ENCODE results near the gene GOLGA6A. TPM values are rescaled to one million over a fixed set of nuclear protein-coding genes. Genes with fewer than 3 reads are reported as not detected.
A peak's percentile ranks its signal among the peaks of the same experiment; 100 is the strongest.
"Not testable (repeated sequence)": the region's sequence is repeated elsewhere in the genome, so short reads cannot be mapped to it uniquely, and the experiment has no call there.

Gene GOLGA6A
- total and polyA plus RNA-seq, 3 experiments from 2014 or later: 0.07 TPM; not detected in 2

GRCh38 chr15:74121858-74122257 lies 39.5 kb upstream of the GOLGA6A start:
- ChIA-PET CTCF (no interaction called here), POLR2A (no interaction called here)
- H3K4me3 Mint-ChIP-seq: no peak overlapping the region
- peaks cover 30 to 74% of the 10 kb centered on the region in 2 donors for H3K27me3 Mint-ChIP-seq
- H3K9me3 Mint-ChIP-seq: peaks cover 0 to 10% (median 0%) of the 10 kb centered on the region in 5 donors
- H3K9me3 ChIP-seq (ENCODE audit: low read length): no peaks in the 10 kb centered on the region
- H3K27ac Mint-ChIP-seq: no peak overlapping the region
- no peak overlapping the region for H3K27ac ChIP-seq (ENCODE audit: low read depth, low read length)
- no peaks in the 10 kb centered on the region for H3K4me1 ChIP-seq (ENCODE audit: insufficient read depth, low read length)
- H3K27me3 ChIP-seq (ENCODE audit: insufficient read depth, low read length, poor library complexity, severe bottlenecking): peaks cover 5% of the 10 kb centered on the region
- no peaks in the 10 kb centered on the region for H3K36me3 Mint-ChIP-seq
- H3K4me1 Mint-ChIP-seq: no peaks in the 10 kb centered on the region
- H3K36me3 ChIP-seq (ENCODE audit: insufficient read depth, low read length): no peaks in the 10 kb centered on the region
- no peak overlapping the region for H3K4me3 ChIP-seq (ENCODE audit: low read length)
- DNase-seq: no peak

- peaks cover 5% of the 10 kb centered on the region for H3K27me3 ChIP-seq (ENCODE audit: insufficient read depth, low read length, poor library complexity, severe bottlenecking)
- H3K27ac ChIP-seq (ENCODE audit: low read depth, low read length): no peak overlapping the region
- ChIA-PET POLR2A (no interaction called here), CTCF (interaction anchor here (0.7 kb wide), 1 partner anchor 704 kb away, joined by 3 read pairs; no protein-coding TSS in a partner anchor)
- no peak for DNase-seq
- no peaks in the 10 kb centered on the region for H3K4me1 Mint-ChIP-seq
- H3K9me3 ChIP-seq (ENCODE audit: low read length): no peaks in the 10 kb centered on the region
- H3K4me3 ChIP-seq (ENCODE audit: low read length): no peak overlapping the region
- H3K4me3 Mint-ChIP-seq: no peak overlapping the region
- peaks cover 28 to 69% of the 10 kb centered on the region in 2 donors for H3K27me3 Mint-ChIP-seq
- no peaks in the 10 kb centered on the region for H3K36me3 Mint-ChIP-seq
- H3K27ac Mint-ChIP-seq: no peak overlapping the region
- no peaks in the 10 kb centered on the region for H3K4me1 ChIP-seq (ENCODE audit: insufficient read depth, low read length)
- H3K9me3 Mint-ChIP-seq: peaks cover 0 to 10% (median 0%) of the 10 kb centered on the region in 5 donors
- no peaks in the 10 kb centered on the region for H3K36me3 ChIP-seq (ENCODE audit: insufficient read depth, low read length)
Observed at GRCh38 chr15:74121039-74121438, 38.7 kb upstream of the GOLGA6A start.

- Mint-ChIP-seq H3K9me3 (peaks cover 0 to 10% (median 0%) of the 10 kb centered on the region in 5 donors), H3K4me1 (no peaks in the 10 kb centered on the region), H3K27me3 (peaks cover 28 to 65% of the 10 kb centered on the region in 2 donors), H3K4me3 (no peak overlapping the region), H3K36me3 (no peaks in the 10 kb centered on the region), H3K27ac (peak overlapping the region in 1 of 8 donors; percentile 39)
- ChIA-PET CTCF (interaction anchor here (0.7 kb wide), 1 partner anchor 704 kb away, joined by 3 read pairs; no protein-coding TSS in a partner anchor), POLR2A (no interaction called here)
- Histone ChIP-seq H3K27me3 (ENCODE audit: insufficient read depth, low read length, poor library complexity, severe bottlenecking) (peaks cover 5% of the 10 kb centered on the region), H3K27ac (ENCODE audit: low read depth, low read length) (no peak overlapping the region), H3K36me3 (ENCODE audit: insufficient read depth, low read length) (no peaks in the 10 kb centered on the region), H3K4me1 (ENCODE audit: insufficient read depth, low read length) (no peaks in the 10 kb centered on the region), H3K4me3 (ENCODE audit: low read length) (no peak overlapping the region), H3K9me3 (ENCODE audit: low read length) (no peaks in the 10 kb centered on the region)
- no peak for DNase-seq
Observed at GRCh38 chr15:74120426-74120825, 38.1 kb upstream of the GOLGA6A start.

DNA sequence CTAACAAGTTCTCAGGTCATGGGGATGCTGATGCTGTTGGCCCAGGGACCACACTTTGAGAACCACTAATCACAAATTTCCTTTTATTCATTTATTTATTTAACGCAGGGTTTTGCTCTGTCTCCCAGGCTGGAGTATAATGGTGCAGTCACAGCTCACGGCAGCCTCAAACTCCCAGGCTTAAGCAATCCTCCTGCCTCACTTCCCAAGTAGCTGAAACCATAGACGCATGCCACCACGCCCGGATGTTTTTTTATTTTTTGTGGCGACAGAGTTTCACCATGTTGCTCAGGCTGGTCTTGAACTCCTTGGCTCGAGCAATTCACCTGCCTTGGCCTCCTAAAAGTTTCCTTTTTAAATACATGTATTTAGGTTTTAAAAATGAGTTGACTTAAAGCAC lies 27.4 kb upstream of the GOLGA6A start:
- H3K36me3 ChIP-seq (ENCODE audit: insufficient read depth, low read length): no peaks in the 10 kb centered on the region
- Mint-ChIP-seq H3K36me3 (no peaks in the 10 kb centered on the region), H3K4me3 (no peak overlapping the region), H3K9me3 (no peaks in the 10 kb centered on the region), H3K27ac (no peak overlapping the region), H3K4me1 (no peaks in the 10 kb centered on the region), H3K27me3 (peaks cover 3 to 18% of the 10 kb centered on the region in 2 donors)
- H3K4me3 ChIP-seq (ENCODE audit: low read length): no peak overlapping the region
- ChIA-PET CTCF (no interaction called here), POLR2A (no interaction called here)
- H3K9me3 ChIP-seq (ENCODE audit: low read length): no peaks in the 10 kb centered on the region
- no peaks in the 10 kb centered on the region for H3K4me1 ChIP-seq (ENCODE audit: insufficient read depth, low read length)
- no peaks in the 10 kb centered on the region for H3K27me3 ChIP-seq (ENCODE audit: insufficient read depth, low read length, poor library complexity, severe bottlenecking)
- H3K27ac ChIP-seq (ENCODE audit: low read depth, low read length): no peak overlapping the region
- DNase-seq: no peak

DNA sequence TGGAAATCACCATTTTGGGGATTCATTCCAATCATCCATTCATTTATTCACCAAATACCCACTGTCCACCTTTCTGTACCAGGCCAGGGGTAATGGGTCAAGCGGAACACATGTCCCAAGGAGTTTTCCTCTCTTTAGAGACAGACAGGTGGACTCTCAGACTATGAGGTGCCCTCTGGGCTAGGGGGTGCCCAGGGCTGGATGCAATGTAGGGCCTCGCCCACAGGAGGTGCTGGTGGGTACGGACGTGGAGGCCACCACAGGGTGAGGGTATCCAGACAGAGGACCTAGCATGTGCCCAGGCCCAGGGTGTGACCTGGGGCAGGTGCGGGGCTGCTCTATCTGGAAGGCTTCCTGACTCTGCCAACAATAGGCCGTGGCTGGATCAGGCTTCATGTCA lies 26.3 kb upstream of the GOLGA6A start:
- H3K27ac Mint-ChIP-seq; H3K36me3 ChIP-seq (ENCODE audit: insufficient read depth, low read length); H3K27me3 ChIP-seq (ENCODE audit: insufficient read depth, low read length, poor library complexity, severe bottlenecking); H3K4me3 Mint-ChIP-seq; H3K9me3 Mint-ChIP-seq; H3K27ac ChIP-seq (ENCODE audit: low read depth, low read length); H3K4me1 ChIP-seq (ENCODE audit: insufficient read depth, low read length); H3K9me3 ChIP-seq (ENCODE audit: low read length); DNase-seq; POLR2A ChIA-PET; CTCF ChIA-PET; H3K36me3 Mint-ChIP-seq; H3K4me1 Mint-ChIP-seq; H3K4me3 ChIP-seq (ENCODE audit: low read length): not testable (repeated sequence)
- H3K27me3 Mint-ChIP-seq: peaks cover 0 to 18% of the 10 kb centered on the region in 2 donors

GRCh38 chr15:74108111-74108510 lies 25.8 kb upstream of the GOLGA6A start:
- no peaks in the 10 kb centered on the region for H3K9me3 ChIP-seq (ENCODE audit: low read length)
- H3K9me3 Mint-ChIP-seq: no peaks in the 10 kb centered on the region
- H3K36me3 ChIP-seq (ENCODE audit: insufficient read depth, low read length): no peaks in the 10 kb centered on the region
- no peaks in the 10 kb centered on the region for H3K4me1 ChIP-seq (ENCODE audit: insufficient read depth, low read length)
- H3K27me3 ChIP-seq (ENCODE audit: insufficient read depth, low read length, poor library complexity, severe bottlenecking): no peaks in the 10 kb centered on the region
- peaks cover 0 to 14% of the 10 kb centered on the region in 2 donors for H3K27me3 Mint-ChIP-seq
- POLR2A ChIA-PET: no interaction called here
- H3K4me1 Mint-ChIP-seq: no peaks in the 10 kb centered on the region
- no peaks in the 10 kb centered on the region for H3K36me3 Mint-ChIP-seq
- DNase-seq: no peak
- H3K4me3 ChIP-seq (ENCODE audit: low read length): no peak overlapping the region
- CTCF ChIA-PET: no interaction called here
- no peak overlapping the region for H3K4me3 Mint-ChIP-seq
- H3K27ac ChIP-seq (ENCODE audit: low read depth, low read length): no peak overlapping the region
- no peak overlapping the region for H3K27ac Mint-ChIP-seq

DNA sequence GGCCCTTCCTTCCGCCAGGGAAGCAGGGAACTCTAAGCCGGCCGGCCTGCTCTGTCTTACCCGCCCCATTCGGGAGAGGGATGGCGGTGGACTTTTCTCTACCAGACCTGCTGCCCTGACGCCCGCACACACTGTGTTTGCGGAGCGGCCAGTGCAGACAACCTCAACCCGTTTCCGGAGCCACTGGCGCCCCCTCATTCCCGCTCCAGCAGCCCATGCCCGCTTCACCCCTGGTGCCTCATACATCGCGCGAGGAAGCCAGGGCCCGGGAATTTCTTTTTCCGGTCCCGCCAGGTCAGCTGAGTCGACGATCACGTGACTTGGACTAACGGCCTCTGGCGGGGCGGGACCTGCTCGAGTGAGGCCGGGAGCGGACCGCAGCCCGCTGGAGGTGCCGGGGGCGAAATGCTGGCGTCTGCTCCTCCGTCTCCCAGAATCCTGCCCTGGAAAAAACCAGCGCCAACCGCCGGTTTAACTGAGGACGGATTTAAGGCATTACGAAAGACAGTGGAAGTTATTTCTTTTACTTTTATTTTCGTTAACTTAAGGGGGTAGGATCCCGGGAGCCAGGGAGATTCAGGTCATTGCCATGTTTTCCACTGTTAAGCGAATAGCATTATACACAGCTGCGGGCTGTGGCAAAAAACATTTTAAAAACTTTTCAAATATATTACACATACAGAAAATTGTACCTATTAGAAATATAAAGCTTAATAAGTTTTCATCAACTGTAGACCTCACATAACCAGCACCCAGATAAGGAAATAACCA lies 17.8 kb upstream of the GOLGA6A start:
- H3K9me3 Mint-ChIP-seq; H3K27ac ChIP-seq (ENCODE audit: low read depth, low read length); H3K4me1 Mint-ChIP-seq; CTCF ChIA-PET; POLR2A ChIA-PET; H3K27me3 Mint-ChIP-seq; H3K27me3 ChIP-seq (ENCODE audit: insufficient read depth, low read length, poor library complexity, severe bottlenecking); H3K36me3 ChIP-seq (ENCODE audit: insufficient read depth, low read length); H3K4me3 ChIP-seq (ENCODE audit: low read length); H3K9me3 ChIP-seq (ENCODE audit: low read length); H3K36me3 Mint-ChIP-seq; H3K4me1 ChIP-seq (ENCODE audit: insufficient read depth, low read length): not testable (repeated sequence)
- peak; percentile 39 to 77 (median 57) for DNase-seq
- Mint-ChIP-seq H3K27ac (peak overlapping the region in 7 of 8 donors; percentile 61 to 98 (median 87)), H3K4me3 (peak overlapping the region; percentile 80 to 94 (median 89))

- DNase-seq; H3K9me3 Mint-ChIP-seq; H3K27ac ChIP-seq (ENCODE audit: low read depth, low read length); H3K4me3 ChIP-seq (ENCODE audit: low read length); H3K27me3 Mint-ChIP-seq; H3K27me3 ChIP-seq (ENCODE audit: insufficient read depth, low read length, poor library complexity, severe bottlenecking); H3K4me1 ChIP-seq (ENCODE audit: insufficient read depth, low read length); H3K36me3 ChIP-seq (ENCODE audit: insufficient read depth, low read length); H3K4me3 Mint-ChIP-seq; H3K4me1 Mint-ChIP-seq; H3K36me3 Mint-ChIP-seq; H3K9me3 ChIP-seq (ENCODE audit: low read length); H3K27ac Mint-ChIP-seq; POLR2A ChIA-PET; CTCF ChIA-PET: not testable (repeated sequence)
Observed at GRCh38 chr15:74096753-74097474, 14.6 kb upstream of the GOLGA6A start.
